Keratinocyte (primary cell): ENCODE measurements around the gene SPZ1.

ENCODE experiments used
- EZH2 ChIP-seq: IDR thresholded peaks from one replicate; pipeline ENCODE4 v1.6.1; 2012; ENCODE audit warnings: inconsistent platforms, mild to moderate bottlenecking, low read length, moderate library complexity
- TF ChIP-seq, protein P1 (sequence below), 3 experiments: IDR thresholded peaks in 1 of 3; conservative IDR thresholded peaks in 1 of 3; optimal IDR thresholded peaks in 1 of 3; 2 replicates in 2 of 3; 3 replicates in 1 of 3; pipeline versions ENCODE3 to v1.5.1; 2011; ENCODE audit warnings: low read length in 3 of 3, mild to moderate bottlenecking in 3 of 3, moderate library complexity in 2 of 3, control low read depth in 1 of 3, inconsistent platforms in 1 of 3; ENCODE audit not compliant: insufficient read depth in 2 of 3; ENCODE audit errors: extremely low read depth in 1 of 3

DNA sequence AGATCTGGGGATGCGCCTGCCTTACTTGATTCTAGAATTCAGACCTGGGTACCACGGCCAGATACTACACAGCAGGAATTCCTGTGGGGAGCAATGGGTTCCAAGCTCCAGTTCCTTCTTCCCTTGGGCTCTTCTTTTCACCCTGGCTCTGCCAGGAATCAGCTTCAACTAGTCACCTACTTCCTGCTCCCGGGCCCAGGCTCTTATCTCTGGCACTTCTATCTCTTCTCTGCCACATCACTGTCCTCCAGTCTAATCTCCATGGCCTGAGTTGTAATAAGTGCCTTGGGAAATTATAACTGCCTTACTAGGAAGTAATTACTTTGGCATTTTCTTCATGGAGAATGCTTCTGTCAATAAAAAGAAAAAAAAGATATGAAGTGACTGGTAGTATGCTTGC lies 37.7 kb upstream of the SPZ1 start:
- TF ChIP-seq, protein P1, sequence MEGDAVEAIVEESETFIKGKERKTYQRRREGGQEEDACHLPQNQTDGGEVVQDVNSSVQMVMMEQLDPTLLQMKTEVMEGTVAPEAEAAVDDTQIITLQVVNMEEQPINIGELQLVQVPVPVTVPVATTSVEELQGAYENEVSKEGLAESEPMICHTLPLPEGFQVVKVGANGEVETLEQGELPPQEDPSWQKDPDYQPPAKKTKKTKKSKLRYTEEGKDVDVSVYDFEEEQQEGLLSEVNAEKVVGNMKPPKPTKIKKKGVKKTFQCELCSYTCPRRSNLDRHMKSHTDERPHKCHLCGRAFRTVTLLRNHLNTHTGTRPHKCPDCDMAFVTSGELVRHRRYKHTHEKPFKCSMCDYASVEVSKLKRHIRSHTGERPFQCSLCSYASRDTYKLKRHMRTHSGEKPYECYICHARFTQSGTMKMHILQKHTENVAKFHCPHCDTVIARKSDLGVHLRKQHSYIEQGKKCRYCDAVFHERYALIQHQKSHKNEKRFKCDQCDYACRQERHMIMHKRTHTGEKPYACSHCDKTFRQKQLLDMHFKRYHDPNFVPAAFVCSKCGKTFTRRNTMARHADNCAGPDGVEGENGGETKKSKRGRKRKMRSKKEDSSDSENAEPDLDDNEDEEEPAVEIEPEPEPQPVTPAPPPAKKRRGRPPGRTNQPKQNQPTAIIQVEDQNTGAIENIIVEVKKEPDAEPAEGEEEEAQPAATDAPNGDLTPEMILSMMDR (optimal IDR thresholded peaks at IDR 0.05 in 1 of 3, IDR thresholded peaks at IDR 0.05 in 1 of 3, conservative IDR thresholded peaks at IDR 0.05 in 1 of 3; ENCODE audit: extremely low read depth in 1 of 3, insufficient read depth in 2 of 3, low read length in 3 of 3): no peak
- no peak for TF ChIP-seq EZH2
